H9 (cell line): ENCODE measurements around the gene DMRTB1. TPM values are rescaled to one million over a fixed set of nuclear protein-coding genes. Genes with fewer than 3 reads are reported as not detected.

Experiments
- DNase-seq: peaks from one replicate; pipeline ENCODE4 v3.0.0-alpha.2; 2017
- H2AFZ ChIP-seq: one replicate; pipeline ENCODE4 v1.6.1; 2013; ENCODE audit warnings: mild to moderate bottlenecking, low read length, control low read depth, moderate library complexity
- H2AK5ac ChIP-seq: 2 replicates; pipeline ENCODE4 v1.6.1; 2013; ENCODE audit warnings: low read length, control low read depth, mixed read lengths; ENCODE audit not compliant: insufficient read length
- H2BK120ac ChIP-seq: one replicate; pipeline ENCODE4 v1.6.1; 2013; ENCODE audit warnings: low read depth, mild to moderate bottlenecking, low read length, control low read depth, inconsistent platforms; ENCODE audit not compliant: poor library complexity, severe bottlenecking
- H2BK12ac ChIP-seq: 2 replicates; pipeline ENCODE4 v1.6.1; 2013; ENCODE audit warnings: low read length, control low read depth, mixed read lengths, low read depth; ENCODE audit not compliant: insufficient read length
- H2BK15ac ChIP-seq: 2 replicates; pipeline ENCODE4 v1.6.1; 2013; ENCODE audit warnings: low read depth, low read length, control low read depth
- H2BK20ac ChIP-seq: one replicate; pipeline ENCODE4 v1.6.1; 2013; ENCODE audit warnings: low read depth, mild to moderate bottlenecking, low read length, control low read depth, inconsistent platforms; ENCODE audit not compliant: poor library complexity, severe bottlenecking
- H2BK5ac ChIP-seq: 2 replicates; pipeline ENCODE4 v1.6.1; 2013; ENCODE audit warnings: low read length, control low read depth, mixed read lengths; ENCODE audit not compliant: insufficient read length
- H3K14ac ChIP-seq: 2 replicates; pipeline ENCODE4 v1.6.1; 2013; ENCODE audit warnings: low read length, control low read depth; ENCODE audit not compliant: insufficient read depth
- H3K18ac ChIP-seq: 2 replicates; pipeline ENCODE4 v1.6.1; 2013; ENCODE audit warnings: low read depth, mild to moderate bottlenecking, mixed read lengths, low read length, control low read depth; ENCODE audit not compliant: insufficient read length
- H3K23ac ChIP-seq: 2 replicates; pipeline ENCODE4 v1.6.1; 2013; ENCODE audit warnings: low read length, control low read depth, mixed read lengths, low read depth; ENCODE audit not compliant: insufficient read length
- H3K23me2 ChIP-seq: 2 replicates; pipeline ENCODE4 v1.6.1; 2013; ENCODE audit warnings: low read depth, mild to moderate bottlenecking, mixed read lengths, low read length, control low read depth; ENCODE audit not compliant: insufficient read length, poor library complexity, severe bottlenecking
- H3K27ac ChIP-seq: 2 replicates; pipeline ENCODE4 v1.5.1; 2013; ENCODE audit warnings: low read length, control low read depth, mixed read lengths, low read depth; ENCODE audit not compliant: insufficient read length
- H3K27me3 ChIP-seq: 2 replicates; pipeline ENCODE4 v1.6.1; 2013; ENCODE audit warnings: low read length, control low read depth, inconsistent platforms; ENCODE audit not compliant: insufficient read depth
- H3K4ac ChIP-seq: 2 replicates; pipeline ENCODE4 v1.6.1; 2013; ENCODE audit warnings: low read depth, mild to moderate bottlenecking, control low read depth, inconsistent platforms, low read length, moderate library complexity
- H3K4me1 ChIP-seq: 2 replicates; pipeline ENCODE4 v1.6.1; 2013; ENCODE audit warnings: low read length, control low read depth, inconsistent platforms; ENCODE audit not compliant: insufficient read depth
- H3K4me2 ChIP-seq: 2 replicates; pipeline ENCODE4 v1.6.1; 2013; ENCODE audit warnings: low read length, control low read depth, mixed read lengths; ENCODE audit not compliant: insufficient read length, insufficient read depth
- H3K56ac ChIP-seq: 2 replicates; pipeline ENCODE4 v1.6.1; 2013; ENCODE audit warnings: low read depth, mild to moderate bottlenecking, mixed read lengths, low read length, control low read depth; ENCODE audit not compliant: insufficient read length
- H3K79me1 ChIP-seq: 2 replicates; pipeline ENCODE4 v1.6.1; 2013; ENCODE audit warnings: low read depth, mild to moderate bottlenecking, moderate library complexity, low read length, control low read depth, inconsistent platforms; ENCODE audit not compliant: insufficient read depth, poor library complexity, severe bottlenecking
- H3K79me2 ChIP-seq: 2 replicates; pipeline ENCODE4 v1.6.1; 2013; ENCODE audit warnings: low read length, control low read depth, inconsistent platforms; ENCODE audit not compliant: insufficient read depth
- H3K9ac ChIP-seq: 2 replicates; pipeline ENCODE4 v1.6.1; 2013; ENCODE audit warnings: low read length, control low read depth, mixed read lengths; ENCODE audit not compliant: insufficient read length; ENCODE audit errors: extremely low read depth
- H3K9me3 ChIP-seq: one replicate; pipeline ENCODE4 v1.6.1; 2013; ENCODE audit warnings: low read depth, low read length, inconsistent platforms; ENCODE audit not compliant: control insufficient read depth
- H3T11ph ChIP-seq: one replicate; pipeline ENCODE4 v1.6.1; 2013; ENCODE audit warnings: mild to moderate bottlenecking, low read length, control low read depth, inconsistent platforms
- H4K20me1 ChIP-seq: one replicate; pipeline ENCODE4 v1.6.1; 2013; ENCODE audit not compliant: control insufficient read depth, insufficient read length, insufficient read depth
- H4K5ac ChIP-seq: 2 replicates; pipeline ENCODE4 v1.6.1; 2013; ENCODE audit warnings: low read depth, mild to moderate bottlenecking, mixed read lengths, low read length, control low read depth; ENCODE audit not compliant: insufficient read length
- H4K8ac ChIP-seq: replicated peaks from 2 replicates; pipeline ENCODE4 v1.6.1; 2013; ENCODE audit warnings: low read length, control low read depth, mixed read lengths, low read depth; ENCODE audit not compliant: insufficient read length
- H4K91ac ChIP-seq: 2 replicates; pipeline ENCODE4 v1.6.1; 2013; ENCODE audit warnings: low read depth, mild to moderate bottlenecking, moderate library complexity, mixed read lengths, low read length, control low read depth; ENCODE audit not compliant: insufficient read length
- H3K27ac Mint-ChIP-seq, 3 experiments: 2 replicates in 2 of 3; 3 replicates in 1 of 3; pipeline ENCODE4 v1.8.0; 2020 to 2021; ENCODE audit warnings: mixed read lengths in 3 of 3, mild to moderate bottlenecking in 1 of 3, moderate library complexity in 1 of 3
- H3K27me3 Mint-ChIP-seq: 2 replicates; pipeline ENCODE4 v1.8.0; 2021; ENCODE audit warnings: low read depth, mild to moderate bottlenecking, moderate library complexity, mixed read lengths
- H3K36me3 Mint-ChIP-seq, 3 experiments: 2 replicates in 2 of 3; 3 replicates in 1 of 3; pipeline ENCODE4 v1.8.0; 2020 to 2021; ENCODE audit warnings: low read depth in 3 of 3, mixed read lengths in 3 of 3; ENCODE audit not compliant: insufficient read depth in 1 of 3
- H3K4me1 Mint-ChIP-seq, 2 experiments: 2 replicates each; pipeline ENCODE4 v1.8.0; 2020; ENCODE audit warnings: mixed read lengths in 2 of 2
- H3K4me3 Mint-ChIP-seq, 2 experiments: 2 replicates in 1 of 2; 3 replicates in 1 of 2; pipeline ENCODE4 v1.8.0; 2020 to 2021; ENCODE audit warnings: mild to moderate bottlenecking in 2 of 2, mixed read lengths in 2 of 2, moderate library complexity in 1 of 2
- H3K9me3 Mint-ChIP-seq, 2 experiments: 2 replicates in 1 of 2; 3 replicates in 1 of 2; pipeline ENCODE4 v1.8.0; 2020; ENCODE audit warnings: mild to moderate bottlenecking in 2 of 2, mixed read lengths in 2 of 2, moderate library complexity in 1 of 2
- CTCF ChIP-seq: fragments of 200-600 bp; sonication (generic); conservative IDR thresholded peaks from 3 replicates; pipeline ENCODE4 v1.8.0; 2021; ENCODE audit warnings: antibody characterized with exemption, mild to moderate bottlenecking
- WGBS: extraction: QIAGEN DNeasy Blood & Tissue Kit; methylation state at CpG from one replicate; pipeline ENCODE4 v1.1.7; 2013; ENCODE audit warnings: missing lambda C conversion rate, low lambda C conversion rate, mixed read lengths; ENCODE audit not compliant: insufficient read length; ENCODE audit errors: extremely low coverage; 5-methylcytosine and 5-hydroxymethylcytosine counted together
- total RNA-seq: library from RNA; stranded (reverse); gene quantifications from 2 replicates; pipeline ENCODE4 v1.2.1, GENCODE V29; 2021

DMRTB1 gene
- total RNA-seq, 1 experiment from 2014 or later, result not detected

- H2BK5ac ChIP-seq, result no peak overlapping the region
- no peak overlapping the region for H2AFZ ChIP-seq
- H3K4me1 ChIP-seq, result peaks cover 8% of the 10 kb centered on the region; the same call in 1 of the 2 replicates
- H3K23me2 ChIP-seq, result no peaks in the 10 kb centered on the region
- H3K36me3 Mint-ChIP-seq, result peaks cover 4 to 12% (median 4%) of the 10 kb centered on the region in 3 experiments; a peak in 6 of 7 replicates
- no peak overlapping the region for H4K8ac ChIP-seq
- H4K91ac ChIP-seq, result no peak overlapping the region
- H3K27me3 Mint-ChIP-seq, result peaks cover 9% of the 10 kb centered on the region
- no peak overlapping the region for H2BK15ac ChIP-seq
- peaks cover 33 to 56% of the 10 kb centered on the region in 2 experiments for H3K4me1 Mint-ChIP-seq
- no peak overlapping the region for H3K56ac ChIP-seq
- H3K4ac ChIP-seq, result no peak overlapping the region
- DNase-seq, result no peak
- no peak overlapping the region for H2BK120ac ChIP-seq
- H3K79me2 ChIP-seq, result no peaks in the 10 kb centered on the region
- no peak overlapping the region for H3K23ac ChIP-seq
- H2BK12ac ChIP-seq, result no peak overlapping the region
- H3K4me3 Mint-ChIP-seq, result no peak overlapping the region
- WGBS, result no CpG with 5 or more reads among the region's 10 CpGs
- H3K9me3 ChIP-seq, result no peaks in the 10 kb centered on the region
- no peaks in the 10 kb centered on the region for H3K27me3 ChIP-seq
- H3K27ac Mint-ChIP-seq, result peak overlapping the region in 1 of 3 experiments; percentile 39; a peak in 2 of 7 replicates
- no peak overlapping the region for H2BK20ac ChIP-seq
- TF ChIP-seq CTCF, result no peak
- H3K9me3 Mint-ChIP-seq, result 0 out of 5 replicates have a peak, but pooled peaks cover 0 to 9% of the 10 kb centered on the region in 2 experiments
- no peaks in the 10 kb centered on the region for H3K79me1 ChIP-seq
- H4K5ac ChIP-seq, result no peak overlapping the region
- H3K18ac ChIP-seq, result no peak overlapping the region
- H2AK5ac ChIP-seq, result no peak overlapping the region
- H3K4me2 ChIP-seq, result no peak overlapping the region
- no peak overlapping the region for H3K9ac ChIP-seq
- no peak overlapping the region for H3K14ac ChIP-seq
- no peak overlapping the region for H3T11ph ChIP-seq
- no peaks in the 10 kb centered on the region for H4K20me1 ChIP-seq
- no peak overlapping the region for H3K27ac ChIP-seq
These were observed 46.7 kb upstream of the DMRTB1 start for GRCh38 chr1:53412285-53413174.
